GM12864 (cell line): Measurements from ENCODE around the gene RPS15.

Experiments
- DNase-seq: peaks from one replicate; pipeline ENCODE4 v3.0.0-alpha.2; 2011; ENCODE audit warnings: low read depth
- H3K4me3 ChIP-seq: 2 replicates; pipeline ENCODE4 v1.5.1; 2011; ENCODE audit warnings: mild to moderate bottlenecking, low read depth, low read length, control low read depth
- CTCF ChIP-seq: IDR thresholded peaks from 2 replicates; pipeline ENCODE4 v1.5.1; 2011; ENCODE audit warnings: low read depth, mild to moderate bottlenecking, moderate library complexity, low read length, control low read depth, inconsistent platforms; ENCODE audit errors: missing control alignments

The RPS15 gene

GRCh38 chr19:1410789-1411188 is 27.4 kb upstream of the RPS15 start:
- no peak for DNase-seq
- no peak overlapping the region for H3K4me3 ChIP-seq
- TF ChIP-seq CTCF = no peak

GRCh38 chr19:1411255-1412191 is 26.7 kb upstream of the RPS15 start:
- no peak overlapping the region for H3K4me3 ChIP-seq
- no peak for DNase-seq
- TF ChIP-seq CTCF = no peak

GRCh38 chr19:1412323-1412923 is 25.8 kb upstream of the RPS15 start:
- no peak for DNase-seq
- TF ChIP-seq CTCF = no peak
- no peak overlapping the region for H3K4me3 ChIP-seq

- no peak overlapping the region for H3K4me3 ChIP-seq
- no peak for DNase-seq
- TF ChIP-seq CTCF = no peak
These were observed 25.0 kb upstream of the RPS15 start for GRCh38 chr19:1412995-1413800.

- no peak overlapping the region for H3K4me3 ChIP-seq
- no peak for DNase-seq
- no peak for TF ChIP-seq CTCF
These were observed 22.0 kb upstream of the RPS15 start for GRCh38 chr19:1416014-1416841.

- no peak for DNase-seq
- TF ChIP-seq CTCF = no peak
- H3K4me3 ChIP-seq = no peak overlapping the region
These were observed 21.1 kb upstream of the RPS15 start for GRCh38 chr19:1417145-1417544.
